A549 (cell line): ENCODE data around the gene NDUFS3.

Experiments used
- CHD4 ChIP-seq: fragments of 200-600 bp; sonication (generic); IDR thresholded peaks from 2 replicates; pipeline ENCODE4 v1.6.1; 2016; ENCODE audit warnings: antibody characterized with exemption, mild to moderate bottlenecking, borderline replicate concordance
- CTCF ChIP-seq: fragments of >200 bp; sonication (Bioruptor Twin); formaldehyde crosslinking; IDR thresholded peaks from 3 replicates; pipeline ENCODE4 v1.5.1; 2016
- EP300 ChIP-seq, 2 experiments: fragments of >200 bp; sonication (Bioruptor Twin); formaldehyde crosslinking; IDR thresholded peaks; 2 replicates in 1 of 2; 3 replicates in 1 of 2; pipeline ENCODE4 v1.6.1; 2016 to 2017
- JUN ChIP-seq, 2 experiments: fragments of >200 bp; sonication (Bioruptor Twin); formaldehyde crosslinking; IDR thresholded peaks; 2 replicates in 1 of 2; 3 replicates in 1 of 2; pipeline ENCODE4 v1.6.1; 2016 to 2017
- MAX ChIP-seq: IDR thresholded peaks from 2 replicates; pipeline ENCODE4 v1.6.1; 2012

DNA sequence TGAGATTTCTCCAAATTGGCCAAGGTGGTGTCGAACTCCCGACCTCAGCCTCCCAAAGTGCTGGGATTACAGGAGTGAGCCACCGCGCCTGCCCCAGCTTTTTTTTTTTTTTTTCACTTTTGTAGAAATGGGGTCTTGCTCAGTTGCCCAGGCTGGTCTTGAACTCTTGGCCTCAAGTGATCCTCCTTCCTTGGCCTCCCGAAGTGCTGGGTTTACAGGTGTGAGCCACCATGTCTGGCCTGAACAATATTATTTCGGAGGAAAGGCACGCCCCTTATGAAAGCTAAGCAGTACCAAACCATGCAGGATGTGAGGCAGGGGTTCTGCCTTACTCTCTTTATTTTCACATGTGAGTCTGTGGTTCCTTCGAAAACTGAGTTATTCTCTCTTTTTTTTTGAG, 47.4 kb downstream of the NDUFS3 start:
- TF ChIP-seq EP300 (IDR thresholded peaks at IDR 0.05) (no peak), CTCF (no peak), CHD4 (no peak), JUN (IDR thresholded peaks at IDR 0.05) (no peak), MAX (no peak)
